Peyer's patch (tissue), 4 donors: ENCODE results near the gene FBN1.

ENCODE experiments used
- POLR2A ChIP-seq, 2 donors: fragments of 450-650 bp; IDR thresholded peaks; one replicate each; pipeline ENCODE4 v1.5.1; 2017; ENCODE audit warnings: antibody characterized with exemption in 2 of 2, mild to moderate bottlenecking in 2 of 2, moderate library complexity in 2 of 2
- TF ChIP-seq, protein P1 (sequence below), 6 experiments: fragments of 450-650 bp in 4 of 6; fragments of 200-600 bp in 2 of 6; sonication (generic) in 1 of 6; IDR thresholded peaks; one replicate each; pipeline ENCODE4 v1.5.1; 2017 to 2019; ENCODE audit warnings: antibody characterized with exemption in 6 of 6, mild to moderate bottlenecking in 3 of 6, moderate library complexity in 1 of 6

DNA sequence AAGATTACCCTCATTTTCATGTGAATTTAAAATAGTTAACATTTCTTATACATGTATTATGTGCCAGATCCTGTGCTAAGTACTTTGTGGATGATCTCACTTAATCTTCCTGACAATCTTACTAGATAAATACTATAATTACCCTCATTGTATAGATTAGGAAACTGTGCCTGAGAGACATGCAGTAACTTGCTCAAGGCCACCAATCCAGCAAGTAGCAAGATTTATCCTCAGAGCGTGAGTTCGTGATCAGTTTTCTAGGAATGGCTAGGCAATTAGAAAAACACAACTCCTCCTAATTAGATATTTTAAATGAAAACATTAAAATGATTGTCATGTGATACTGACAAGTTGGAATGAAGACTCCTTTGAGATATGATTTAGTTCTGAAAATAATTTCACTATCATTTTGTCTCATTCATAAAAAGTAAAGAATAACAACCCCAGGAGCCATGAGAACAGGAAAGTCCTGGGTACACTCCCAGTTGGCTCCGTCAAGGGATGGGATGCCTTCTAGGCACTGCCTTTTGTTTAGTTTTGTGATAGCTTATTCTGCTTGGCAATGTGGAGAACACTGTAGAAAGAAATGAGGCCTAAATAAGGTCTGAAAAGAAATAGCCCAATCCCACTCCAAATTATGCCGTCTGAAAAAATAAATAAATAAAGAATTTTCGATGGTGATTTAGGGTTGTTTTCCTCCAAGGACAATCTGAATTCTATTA is 61.3 kb downstream of the FBN1 start:
- TF ChIP-seq, protein P1, sequence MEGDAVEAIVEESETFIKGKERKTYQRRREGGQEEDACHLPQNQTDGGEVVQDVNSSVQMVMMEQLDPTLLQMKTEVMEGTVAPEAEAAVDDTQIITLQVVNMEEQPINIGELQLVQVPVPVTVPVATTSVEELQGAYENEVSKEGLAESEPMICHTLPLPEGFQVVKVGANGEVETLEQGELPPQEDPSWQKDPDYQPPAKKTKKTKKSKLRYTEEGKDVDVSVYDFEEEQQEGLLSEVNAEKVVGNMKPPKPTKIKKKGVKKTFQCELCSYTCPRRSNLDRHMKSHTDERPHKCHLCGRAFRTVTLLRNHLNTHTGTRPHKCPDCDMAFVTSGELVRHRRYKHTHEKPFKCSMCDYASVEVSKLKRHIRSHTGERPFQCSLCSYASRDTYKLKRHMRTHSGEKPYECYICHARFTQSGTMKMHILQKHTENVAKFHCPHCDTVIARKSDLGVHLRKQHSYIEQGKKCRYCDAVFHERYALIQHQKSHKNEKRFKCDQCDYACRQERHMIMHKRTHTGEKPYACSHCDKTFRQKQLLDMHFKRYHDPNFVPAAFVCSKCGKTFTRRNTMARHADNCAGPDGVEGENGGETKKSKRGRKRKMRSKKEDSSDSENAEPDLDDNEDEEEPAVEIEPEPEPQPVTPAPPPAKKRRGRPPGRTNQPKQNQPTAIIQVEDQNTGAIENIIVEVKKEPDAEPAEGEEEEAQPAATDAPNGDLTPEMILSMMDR (IDR thresholded peaks at IDR 0.05), result no peak
- no peak for TF ChIP-seq POLR2A (IDR thresholded peaks at IDR 0.05)
